Caco-2 (cell line): Measurements from ENCODE around the gene ARHGAP8. TPM values are rescaled to one million over a fixed set of nuclear protein-coding genes. Genes with fewer than 3 reads are reported as not detected.

ENCODE experiments used
- Bru-seq: library from RNA; stranded (reverse); fragments of 400-500 nt; gene quantifications from one replicate; lab custom pipeline; 2021; lab: Mats Ljungman, UMichigan
- BruChase-seq, 2 experiments: library from RNA; stranded (reverse); fragments of 400-500 nt; gene quantifications; one replicate each; lab custom pipeline; 2021; lab: Mats Ljungman, UMichigan
- BruUV-seq: library from RNA; stranded (reverse); fragments of 400-500 nt; replicated peaks from 2 replicates; lab custom pipeline; 2021; lab: Mats Ljungman, UMichigan
- CTCF ChIA-PET: fragments of 300-600 bp; sonication (Branson Sonifier 250); formaldehyde crosslinking; loops from one replicate; lab custom pipeline; 2022; ENCODE audit warnings: antibody characterized with exemption; lab: Charles Lee
- POLR2A ChIA-PET: fragments of 300-600 bp; sonication (Branson Sonifier 250); formaldehyde crosslinking; loops from one replicate; lab custom pipeline; 2022; ENCODE audit warnings: antibody characterized with exemption; lab: Charles Lee
- DNase-seq, 2 experiments: peaks; one replicate each; pipeline versions ENCODE4 v3.0.0 to v3.0.0-alpha.2; 2020 to 2022
- H3K27me3 ChIP-seq: replicated peaks from 2 replicates; pipeline ENCODE4 v1.6.0; 2011; ENCODE audit warnings: low read length; ENCODE audit not compliant: control insufficient read depth, insufficient read depth
- H3K36me3 ChIP-seq: 2 replicates; pipeline ENCODE4 v1.5.1; 2011; ENCODE audit warnings: low read length; ENCODE audit not compliant: control insufficient read depth, insufficient read depth
- H3K4me1 ChIP-seq: fragments of 250-450 bp; sonication (Bioruptor Pico); 2 replicates; pipeline ENCODE4 v1.5.1; 2020; ENCODE audit warnings: mild to moderate bottlenecking
- H3K4me3 ChIP-seq: 2 replicates; pipeline ENCODE4 v1.5.1; 2011; ENCODE audit warnings: low read depth, mild to moderate bottlenecking, control low read depth, low read length
- H3K9me3 ChIP-seq: fragments of 250-450 bp; sonication (Bioruptor Pico); 2 replicates; pipeline ENCODE4 v1.5.1; 2020; ENCODE audit warnings: mild to moderate bottlenecking, moderate library complexity
- H3K27ac Mint-ChIP-seq: one replicate; pipeline ENCODE4 v1.8.0; 2022; ENCODE audit warnings: mixed read lengths; ENCODE audit not compliant: unreplicated experiment
- H3K27me3 Mint-ChIP-seq: one replicate; pipeline ENCODE4 v1.8.0; 2022; ENCODE audit warnings: mixed read lengths; ENCODE audit not compliant: insufficient read depth, unreplicated experiment
- H3K36me3 Mint-ChIP-seq: one replicate; pipeline ENCODE4 v1.8.0; 2022; ENCODE audit warnings: mild to moderate bottlenecking, mixed read lengths; ENCODE audit not compliant: insufficient read depth, unreplicated experiment
- H3K4me1 Mint-ChIP-seq: one replicate; pipeline ENCODE4 v1.8.0; 2022; ENCODE audit warnings: low read depth, mixed read lengths; ENCODE audit not compliant: unreplicated experiment
- H3K4me3 Mint-ChIP-seq: one replicate; pipeline ENCODE4 v1.8.0; 2022; ENCODE audit warnings: mild to moderate bottlenecking, moderate library complexity, mixed read lengths; ENCODE audit not compliant: unreplicated experiment
- H3K9me3 Mint-ChIP-seq: one replicate; pipeline ENCODE4 v1.8.0; 2022; ENCODE audit warnings: mixed read lengths; ENCODE audit not compliant: unreplicated experiment
- intact Hi-C: fragments of 100-400 bp; cut with micrococcal nuclease; formaldehyde crosslinking; loops from one replicate; pipeline ENCODE4 v1.10.0; 2022; ENCODE audit not compliant: unreplicated experiment
- long read RNA-seq: library from polyadenylated mRNA; stranded (forward); transcript quantifications from one replicate; pipeline ENCODE4 v2.0.0, GENCODE V29; 2022
- total RNA-seq: library from RNA; stranded (reverse); gene quantifications from 2 replicates; pipeline ENCODE4 v1.2.3, GENCODE V29; 2022
- TF ChIP-seq, protein P1 (sequence below), 2 experiments: fragments of 200-600 bp in 1 of 2; IDR thresholded peaks; 1 replicate in 1 of 2; 2 replicates in 1 of 2; pipeline versions ENCODE4 v1.5.1 to v1.8.0; 2011 to 2022; ENCODE audit warnings: antibody characterized with exemption in 1 of 2, control low read depth in 1 of 2, inconsistent platforms in 1 of 2, low read depth in 1 of 2, low read length in 1 of 2, mild to moderate bottlenecking in 1 of 2, moderate library complexity in 1 of 2; ENCODE audit not compliant: insufficient read depth in 1 of 2, severe bottlenecking in 1 of 2, unreplicated experiment in 1 of 2

The ARHGAP8 gene
- total RNA-seq (81.5 and 90.5 TPM in 2 replicates), Bru-seq, nascent RNA (percentile 73 among the genes with signal in this experiment), BruChase-seq, experiment 1, labeled RNA remaining after a 2-hour chase (percentile 88 among the genes with signal in this experiment), BruChase-seq, experiment 2, labeled RNA remaining after a 6-hour chase (percentile 96 among the genes with signal in this experiment)
- long read RNA-seq, transcript ARHGAP8-208 (10 exons, 2,905 nt) = minor isoform, 5 of 86 reads
- long read RNA-seq, transcript ARHGAP8-202 (12 exons, 1,584 nt) = major isoform, 29 of 86 reads
- long read RNA-seq, partial matches to known transcripts = 17 of 86 reads
- long read RNA-seq, other reads (novel, unspliced or antisense) = 27 of 86 reads

DNA sequence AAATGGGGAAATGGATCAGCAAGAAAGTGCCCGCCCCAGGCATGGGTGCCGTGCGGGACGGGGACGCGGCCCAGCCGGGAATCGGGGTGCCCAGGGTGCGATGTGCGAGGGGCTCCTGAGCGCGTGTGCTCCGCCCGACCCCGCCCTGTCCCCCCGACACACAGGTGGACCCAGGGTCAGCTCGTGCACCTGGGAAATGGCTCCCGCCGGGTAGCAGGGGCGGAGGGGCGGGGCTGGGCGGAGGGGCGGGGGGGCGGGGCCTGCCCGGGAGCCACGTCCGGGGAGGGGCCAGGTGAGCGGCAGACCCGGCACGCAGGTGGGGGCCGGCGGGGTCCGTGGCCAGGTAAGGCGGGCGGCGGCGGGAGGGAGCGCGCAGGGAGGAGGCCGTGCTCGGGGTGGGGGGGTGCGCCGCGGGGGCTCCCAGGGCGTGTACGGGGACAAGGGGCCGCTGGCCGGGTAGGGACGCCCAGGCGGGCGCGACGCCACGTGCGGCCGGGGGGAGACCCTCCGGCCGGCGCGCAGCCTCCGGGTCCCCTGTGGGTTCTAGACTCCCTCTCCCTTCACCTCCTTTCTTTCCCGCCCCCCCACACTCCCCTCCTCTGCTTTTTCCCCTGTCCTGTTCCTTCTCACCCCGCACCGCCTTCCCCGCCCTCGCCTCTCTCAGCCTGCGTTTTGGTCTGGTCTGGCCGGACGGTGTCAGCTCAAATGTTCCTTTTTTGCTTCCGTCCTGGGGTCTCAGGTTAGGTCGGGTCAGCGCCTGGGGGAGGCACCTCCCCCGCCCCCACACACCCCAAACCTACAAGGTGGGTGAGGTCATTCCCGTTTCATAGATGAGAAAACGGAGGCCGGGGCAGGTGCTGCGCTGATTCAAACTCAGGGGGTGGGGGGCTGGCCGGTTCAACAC lies at the start of gene ARHGAP8:
TSS of gene ARHGAP8 (plus strand) at position 291 of the 904 bp plus-strand sequence. CDS start 33,953 bp downstream, outside the sequence.
- peak within 1 kb of the TSS; percentile 94 for H3K27ac Mint-ChIP-seq

DNA sequence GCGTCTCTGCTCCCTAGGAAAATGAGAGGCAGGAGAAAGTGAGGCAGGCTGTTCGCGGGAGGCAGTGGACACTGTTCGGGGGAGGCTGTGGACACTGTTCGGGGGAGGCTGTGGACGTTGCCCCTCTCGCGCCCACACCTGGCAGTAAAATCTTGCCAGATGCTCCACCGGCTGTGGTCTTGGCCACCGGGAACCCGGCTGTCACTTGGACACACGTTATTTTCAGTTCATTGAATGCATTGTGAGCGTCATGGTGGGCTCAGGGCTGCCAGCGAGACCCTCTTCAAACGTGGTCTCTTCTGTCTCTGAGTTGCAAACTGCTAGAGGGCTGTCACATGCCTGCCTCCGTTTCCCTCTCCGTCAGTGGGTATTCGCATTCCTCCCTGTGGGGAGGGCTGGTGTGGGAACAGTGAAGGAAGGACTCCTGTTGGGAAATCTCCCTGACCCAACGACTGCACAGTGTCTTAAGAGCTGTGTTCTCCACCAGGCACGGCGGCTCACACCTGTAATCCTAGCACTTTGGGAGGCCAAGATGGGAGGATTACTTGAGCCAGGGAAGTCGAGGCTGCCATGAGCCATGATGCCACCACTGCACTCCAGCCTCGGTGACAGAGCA lies 49.0 kb upstream of the ARHGAP8 start:
- Histone ChIP-seq H3K4me3 (peak overlapping the region; percentile 53), H3K27me3 (no peaks in the 10 kb centered on the region), H3K9me3 (no peaks in the 10 kb centered on the region), H3K4me1 (peaks cover 44% of the 10 kb centered on the region), H3K36me3 (peaks cover 6% of the 10 kb centered on the region; the same call in 1 of the 2 replicates)
- DNase-seq = no peak
- Mint-ChIP-seq H3K4me1 (peaks cover 17% of the 10 kb centered on the region), H3K4me3 (peak overlapping the region; percentile 89), H3K27me3 (no peaks in the 10 kb centered on the region), H3K27ac (peak overlapping the region; percentile 79), H3K36me3 (peaks cover 57% of the 10 kb centered on the region), H3K9me3 (no peaks in the 10 kb centered on the region)
- ChIA-PET POLR2A (no interaction called here), CTCF (interaction anchor here (0.8 to 1.0 kb wide), 2 partner anchors 32 to 33 kb away, joined by 3 read pairs; no protein-coding TSS in a partner anchor)
- TF ChIP-seq, protein P1, sequence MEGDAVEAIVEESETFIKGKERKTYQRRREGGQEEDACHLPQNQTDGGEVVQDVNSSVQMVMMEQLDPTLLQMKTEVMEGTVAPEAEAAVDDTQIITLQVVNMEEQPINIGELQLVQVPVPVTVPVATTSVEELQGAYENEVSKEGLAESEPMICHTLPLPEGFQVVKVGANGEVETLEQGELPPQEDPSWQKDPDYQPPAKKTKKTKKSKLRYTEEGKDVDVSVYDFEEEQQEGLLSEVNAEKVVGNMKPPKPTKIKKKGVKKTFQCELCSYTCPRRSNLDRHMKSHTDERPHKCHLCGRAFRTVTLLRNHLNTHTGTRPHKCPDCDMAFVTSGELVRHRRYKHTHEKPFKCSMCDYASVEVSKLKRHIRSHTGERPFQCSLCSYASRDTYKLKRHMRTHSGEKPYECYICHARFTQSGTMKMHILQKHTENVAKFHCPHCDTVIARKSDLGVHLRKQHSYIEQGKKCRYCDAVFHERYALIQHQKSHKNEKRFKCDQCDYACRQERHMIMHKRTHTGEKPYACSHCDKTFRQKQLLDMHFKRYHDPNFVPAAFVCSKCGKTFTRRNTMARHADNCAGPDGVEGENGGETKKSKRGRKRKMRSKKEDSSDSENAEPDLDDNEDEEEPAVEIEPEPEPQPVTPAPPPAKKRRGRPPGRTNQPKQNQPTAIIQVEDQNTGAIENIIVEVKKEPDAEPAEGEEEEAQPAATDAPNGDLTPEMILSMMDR (IDR thresholded peaks at IDR 0.05; ENCODE audit: insufficient read depth in 1 of 2, low read depth in 1 of 2, low read length in 1 of 2, severe bottlenecking in 1 of 2, unreplicated experiment in 1 of 2) = no peak
- intact Hi-C loops = loop anchor here (2.0 kb wide), 1 partner anchor 35 kb away; no protein-coding TSS in a partner anchor
- BruUV-seq = no TSS peak

More for the DNA sequence above, at the start of gene ARHGAP8:
- Mint-ChIP-seq H3K27me3 (no peaks in the 10 kb centered on the region), H3K36me3 (peaks cover 27% of the 10 kb centered on the region), H3K4me1 (peaks cover 27% of the 10 kb centered on the region), H3K9me3 (no peaks in the 10 kb centered on the region), H3K4me3 (peak within 1 kb of the TSS; percentile 88)
- peak; percentile 84 to 85 for DNase-seq
- TF ChIP-seq, protein P1 (IDR thresholded peaks at IDR 0.05; ENCODE audit: insufficient read depth in 1 of 2, low read depth in 1 of 2, low read length in 1 of 2, severe bottlenecking in 1 of 2, unreplicated experiment in 1 of 2) = no peak
- BruUV-seq = no TSS peak
- CTCF ChIA-PET = interaction anchor here (0.6 to 0.7 kb wide), 4 partner anchors 12 to 667 kb away, joined by 4 to 7 read pairs (median 4); no protein-coding TSS in a partner anchor
- H3K4me1 ChIP-seq = peaks cover 51% of the 10 kb centered on the region
- no peaks in the 10 kb centered on the region for H3K36me3 ChIP-seq
- POLR2A ChIA-PET = interaction anchor here (0.7 kb wide), 1 partner anchor 521 kb away, joined by 3 read pairs; no protein-coding TSS in a partner anchor
- peak within 1 kb of the TSS; percentile 81 for H3K4me3 ChIP-seq
- intact Hi-C loops = no loop called here
- H3K27me3 ChIP-seq = no peaks in the 10 kb centered on the region
- no peaks in the 10 kb centered on the region for H3K9me3 ChIP-seq
